Stimulated activated CD4-positive, alpha-beta T cell treated with anti-CD3 and anti-CD28 coated beads, TNF-alpha, amount 100 ng/mL, for 1 hour (primary cell): Measurements from ENCODE around the gene DOK5.

Source experiments
- DNase-seq, 3 donors: peaks; one replicate each; pipeline ENCODE4 v3.0.0-alpha.2; 2020; ENCODE audit warnings: low read depth in 3 of 3, low spot score in 1 of 3

Gene DOK5

DNA sequence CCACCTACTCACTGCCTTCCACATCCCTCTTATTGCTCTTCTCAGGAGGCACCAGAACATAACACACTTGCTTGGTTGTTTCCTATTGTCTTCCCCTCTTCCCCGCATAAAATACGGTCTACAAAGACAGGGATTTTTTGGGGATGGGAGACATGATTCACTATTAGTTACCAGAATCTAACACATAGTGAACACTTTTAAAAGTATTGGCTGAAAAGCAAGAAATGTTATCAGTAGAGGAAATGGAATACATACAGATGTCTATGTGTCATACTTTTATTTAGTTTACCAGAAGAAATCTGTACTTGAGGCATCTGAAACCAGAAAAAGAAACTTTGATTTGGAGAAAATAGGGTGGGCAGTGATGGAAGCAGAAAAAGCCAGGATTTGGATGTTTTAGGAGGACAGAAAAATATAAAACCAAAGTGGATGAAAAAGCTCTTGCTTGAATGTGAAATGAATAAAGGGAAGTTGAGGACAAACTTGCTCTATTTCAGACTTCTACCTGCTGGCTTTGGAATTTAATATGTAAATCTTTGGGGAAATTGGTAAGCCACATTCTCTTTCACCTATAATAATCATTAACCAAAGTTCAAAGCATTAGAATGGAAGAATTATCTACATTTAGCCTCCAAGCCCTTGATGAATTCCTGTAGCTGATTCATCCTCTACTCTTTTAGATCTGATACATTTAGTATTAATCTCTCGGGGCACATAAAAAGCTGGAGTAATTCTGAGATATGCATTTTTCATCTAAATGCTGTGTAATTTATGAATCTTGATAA is 82.6 kb downstream of the DOK5 start:
- no peak for DNase-seq

GRCh38 chr20:54559890-54560289 is 84.5 kb downstream of the DOK5 start:
- no peak for DNase-seq

GRCh38 chr20:54560357-54560756 is 85.0 kb downstream of the DOK5 start:
- DNase-seq: no peak

DNA sequence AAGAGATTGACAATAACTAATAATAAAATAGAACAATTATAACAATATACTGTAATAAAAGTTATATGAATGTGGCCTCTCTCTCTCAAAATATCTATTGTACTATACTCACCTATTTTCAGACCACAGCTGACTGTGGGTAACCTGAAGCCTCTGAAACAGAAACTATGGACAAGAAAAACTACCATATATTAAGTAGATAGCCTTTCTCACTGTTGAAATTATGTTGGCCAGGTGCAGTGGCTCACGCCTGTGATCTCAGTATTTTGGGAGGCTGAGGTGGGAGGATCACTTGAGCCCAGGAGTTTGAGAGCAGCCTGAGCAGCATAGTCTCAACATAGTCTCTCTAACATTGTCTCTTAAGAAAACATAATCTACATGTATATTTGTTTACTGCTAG is 89.9 kb downstream of the DOK5 start:
- DNase-seq: no peak

DNA sequence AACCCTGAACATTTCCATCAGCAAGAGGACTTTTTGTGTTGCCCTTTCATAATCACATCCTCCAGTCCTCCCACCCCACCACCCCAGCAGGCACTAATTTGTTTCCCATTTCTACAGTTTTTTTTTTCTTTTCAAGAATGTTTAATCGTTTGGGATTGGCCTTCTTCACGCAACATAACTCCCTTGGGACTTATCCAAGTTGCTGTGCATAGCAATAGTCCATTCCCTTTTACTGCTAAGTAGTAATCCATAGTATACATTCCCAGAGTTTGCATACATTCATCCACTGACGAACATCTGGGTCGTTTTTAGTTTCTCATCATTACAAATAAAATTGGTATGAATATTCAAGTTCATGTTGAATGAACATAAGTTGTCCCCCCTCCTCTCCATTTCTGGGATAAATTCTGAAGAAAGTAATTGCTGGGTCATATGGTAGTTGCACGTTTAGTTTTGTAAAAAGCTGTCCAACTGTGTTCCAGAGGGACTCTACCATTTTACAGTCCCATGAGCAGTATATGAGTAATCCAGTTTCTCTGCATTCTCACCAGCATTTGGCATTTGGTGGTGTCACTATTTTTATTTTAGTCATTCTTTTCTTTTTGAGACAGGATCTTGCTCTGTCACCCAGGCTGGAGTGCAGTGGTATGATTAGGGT is 90.8 kb downstream of the DOK5 start:
- no peak for DNase-seq

- DNase-seq: no peak
Observed at GRCh38 chr20:54570561-54570960, 95.2 kb downstream of the DOK5 start.

DNA sequence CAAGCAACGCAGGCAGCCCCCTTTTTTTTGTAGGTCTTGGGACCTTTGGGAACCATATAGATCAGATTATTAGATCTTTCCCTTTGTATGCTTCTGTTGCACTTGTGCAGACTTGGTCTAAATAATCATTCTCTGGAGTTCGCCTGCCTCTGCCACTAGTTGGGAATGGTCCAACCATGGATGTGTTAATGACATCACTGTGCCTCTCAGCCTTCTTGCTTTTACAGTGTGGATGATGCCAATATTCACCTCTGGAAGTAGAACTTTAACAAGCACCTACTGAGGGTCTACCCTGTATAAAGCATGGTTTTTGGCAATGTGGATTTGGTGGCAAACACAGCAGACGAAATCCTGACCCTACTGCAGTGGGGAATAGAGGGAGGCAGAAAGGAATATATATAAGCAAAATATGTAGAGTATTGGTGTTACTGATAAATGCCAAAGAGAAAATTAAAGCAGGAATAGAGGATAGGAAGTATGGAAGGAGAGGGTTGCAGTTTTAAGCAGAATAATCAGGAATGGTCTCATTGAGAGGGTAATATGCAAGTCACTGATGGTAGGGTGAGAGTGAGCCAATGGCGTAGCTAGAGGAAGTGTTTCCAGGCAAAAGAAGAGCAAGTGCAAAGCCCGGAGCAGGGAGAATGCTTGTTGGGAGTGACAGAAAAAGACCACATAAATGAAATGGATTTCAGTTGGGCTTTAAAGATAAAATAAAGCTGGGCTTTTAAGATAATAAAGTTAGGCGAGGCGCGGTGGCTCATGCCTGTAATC is 97.5 kb downstream of the DOK5 start:
- no peak for DNase-seq

GRCh38 chr20:54573838-54574237 is 98.4 kb downstream of the DOK5 start:
- DNase-seq: no peak

DNA sequence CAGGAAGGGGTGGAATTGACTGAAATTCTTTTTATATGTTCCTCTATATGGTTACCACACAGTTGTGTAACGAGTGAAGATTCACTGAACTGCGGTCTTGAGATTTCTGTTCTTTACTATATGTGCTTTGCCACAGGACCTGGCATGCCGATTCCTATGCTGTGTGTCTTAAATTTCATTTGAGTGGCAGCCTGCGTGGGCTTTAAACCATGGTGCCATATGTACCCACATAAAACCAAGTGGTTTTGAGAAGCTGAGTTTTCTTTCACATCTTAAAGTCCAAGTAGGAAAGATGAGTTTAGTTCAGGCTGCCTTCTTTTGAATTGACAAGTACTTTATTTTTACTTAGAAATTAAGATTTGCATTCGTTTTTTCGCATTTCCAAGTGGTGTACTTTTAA is 101.1 kb downstream of the DOK5 start:
- no peak for DNase-seq

- DNase-seq: no peak
Observed at GRCh38 chr20:54577637-54578036, 102.2 kb downstream of the DOK5 start.

GRCh38 chr20:54585217-54585616 is 109.8 kb downstream of the DOK5 start:
- DNase-seq: no peak

DNA sequence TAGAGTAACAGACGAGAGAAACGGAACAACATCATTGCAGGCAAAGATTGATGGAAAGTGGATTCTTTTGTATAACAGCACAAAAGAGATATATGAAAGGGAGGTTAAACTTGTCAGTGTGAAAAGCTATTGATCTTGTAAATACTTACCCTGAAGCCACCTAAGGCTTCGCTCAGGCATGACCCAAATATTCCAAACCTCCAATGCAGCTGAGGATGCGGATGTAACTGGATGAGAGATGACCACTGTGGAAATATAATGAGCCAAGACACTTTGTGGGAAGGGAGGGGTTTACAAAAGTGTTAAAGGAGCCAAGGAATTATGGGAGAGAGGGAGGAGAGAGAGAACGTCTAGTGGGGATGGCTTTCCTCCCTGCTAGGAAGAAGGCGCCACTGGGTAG is 112.0 kb downstream of the DOK5 start:
- DNase-seq: no peak

GRCh38 chr20:54589402-54590030 is 114.1 kb downstream of the DOK5 start:
- DNase-seq: no peak

GRCh38 chr20:54590856-54591255 is 115.5 kb downstream of the DOK5 start:
- DNase-seq: no peak

GRCh38 chr20:54596651-54597050 is 121.3 kb downstream of the DOK5 start:
- no peak for DNase-seq

GRCh38 chr20:54598352-54598751 is 123.0 kb downstream of the DOK5 start:
- no peak for DNase-seq

DNA sequence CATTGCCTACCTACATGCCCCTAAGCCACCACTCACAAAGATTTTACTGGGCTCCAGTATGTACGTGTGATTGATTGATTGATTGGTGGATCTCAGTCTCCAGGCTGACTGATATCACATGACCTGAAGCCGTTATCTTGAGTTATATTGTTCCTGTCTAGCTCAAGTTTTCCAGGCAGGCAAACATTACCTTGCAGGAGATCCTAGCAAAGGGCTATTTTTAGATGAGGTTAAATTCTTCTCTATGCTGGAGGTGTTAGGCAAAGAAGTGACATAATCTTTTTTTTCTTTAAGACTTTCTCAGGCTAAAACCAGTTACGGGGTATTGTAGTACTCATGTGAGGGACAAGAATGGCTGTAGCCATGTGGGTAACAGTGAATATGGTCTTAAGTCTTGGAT is 125.2 kb downstream of the DOK5 start:
- DNase-seq: no peak

DNA sequence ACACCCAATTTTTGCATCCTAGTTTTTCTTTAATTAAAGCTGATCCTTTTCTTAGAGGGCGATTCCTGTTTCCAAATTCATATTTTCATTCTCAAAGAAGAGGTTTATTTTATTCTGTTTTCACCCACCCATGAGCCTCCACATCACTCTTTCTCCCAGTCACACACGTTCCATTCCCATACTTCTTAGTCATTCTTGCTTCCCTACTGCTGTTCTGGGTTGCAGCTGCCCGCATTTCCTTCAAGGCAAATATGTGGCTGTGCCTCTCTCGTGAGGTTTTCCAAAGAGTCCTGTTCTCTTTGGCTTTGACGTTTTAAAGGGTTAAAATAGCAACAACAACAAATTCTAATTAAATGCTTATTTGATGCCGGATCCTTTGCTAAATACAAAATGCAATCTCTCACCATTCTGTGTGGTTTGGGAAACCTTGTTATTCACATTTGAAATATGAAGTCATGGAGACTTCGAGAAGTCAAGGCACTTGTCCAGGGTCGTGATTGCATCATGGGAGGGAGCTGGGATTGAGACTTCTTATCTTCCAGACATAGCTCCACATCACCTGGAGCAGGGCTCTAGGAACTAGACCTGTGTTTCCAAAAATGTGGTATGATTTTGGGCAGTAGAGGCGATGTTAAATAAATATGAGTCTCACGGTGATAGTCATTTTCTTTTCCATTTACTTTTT is 126.6 kb downstream of the DOK5 start:
- no peak for DNase-seq

- no peak for DNase-seq
Observed at GRCh38 chr20:54605319-54605718, 129.9 kb downstream of the DOK5 start.

DNA sequence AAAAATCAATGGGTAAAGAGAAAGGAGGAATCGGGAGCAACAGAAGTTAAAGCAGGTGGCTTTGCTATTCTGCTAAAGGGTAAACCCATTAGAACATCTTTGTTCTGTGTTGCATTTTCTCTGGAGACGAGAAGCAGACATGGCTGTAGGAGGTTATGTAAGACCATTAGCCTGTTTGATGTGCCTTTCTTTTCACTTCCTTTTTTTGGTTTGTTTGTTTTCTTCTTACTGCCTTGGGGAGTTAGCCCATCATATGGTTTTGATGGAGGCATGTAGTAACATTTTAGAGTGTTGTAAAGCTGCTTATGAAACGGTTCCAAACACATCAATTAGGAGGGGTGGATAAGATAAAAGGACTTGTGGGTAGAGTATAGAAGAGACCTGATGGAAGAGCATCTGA is 131.0 kb downstream of the DOK5 start:
- DNase-seq: no peak
